SU-DHL-6 (cell line): ENCODE measurements around the gene BCAS3.

ENCODE experiments used
- EZH2phosphoT487 ChIP-seq: fragments of 200-600 bp; sonication (generic), shearing (Covaris generic); conservative IDR thresholded peaks from 2 replicates; pipeline ENCODE4 v1.6.1; 2018; ENCODE audit warnings: mild to moderate bottlenecking, antibody characterized with exemption, low read length, moderate library complexity, mixed read lengths
- TF ChIP-seq, protein P1 (sequence below): fragments of 200-600 bp; sonication (generic); IDR thresholded peaks from one replicate; pipeline ENCODE4 v1.5.1; 2017; ENCODE audit warnings: antibody characterized with exemption, mild to moderate bottlenecking, low read length, moderate library complexity; ENCODE audit not compliant: insufficient read depth, poor library complexity, severe bottlenecking

DNA sequence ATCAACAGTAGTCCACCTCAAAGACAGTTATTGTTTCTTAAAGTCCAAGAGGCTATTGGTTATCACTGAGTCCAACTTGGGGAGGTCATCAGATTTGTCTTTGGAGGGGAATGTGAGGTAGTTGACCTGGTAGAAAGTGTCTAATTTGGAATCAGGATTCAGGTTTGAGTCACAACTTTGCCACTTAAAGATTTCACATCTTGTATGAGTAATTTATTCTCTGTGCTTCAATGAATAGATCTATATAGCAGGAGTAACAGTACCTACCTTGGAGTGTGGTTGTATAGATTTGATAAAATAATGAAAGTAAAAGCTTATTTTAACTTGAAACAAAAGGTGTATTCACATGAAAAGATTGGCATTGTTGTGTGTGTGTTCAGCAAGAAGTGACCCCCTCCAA is 602.7 kb downstream of the BCAS3 start:
- TF ChIP-seq, protein P1, sequence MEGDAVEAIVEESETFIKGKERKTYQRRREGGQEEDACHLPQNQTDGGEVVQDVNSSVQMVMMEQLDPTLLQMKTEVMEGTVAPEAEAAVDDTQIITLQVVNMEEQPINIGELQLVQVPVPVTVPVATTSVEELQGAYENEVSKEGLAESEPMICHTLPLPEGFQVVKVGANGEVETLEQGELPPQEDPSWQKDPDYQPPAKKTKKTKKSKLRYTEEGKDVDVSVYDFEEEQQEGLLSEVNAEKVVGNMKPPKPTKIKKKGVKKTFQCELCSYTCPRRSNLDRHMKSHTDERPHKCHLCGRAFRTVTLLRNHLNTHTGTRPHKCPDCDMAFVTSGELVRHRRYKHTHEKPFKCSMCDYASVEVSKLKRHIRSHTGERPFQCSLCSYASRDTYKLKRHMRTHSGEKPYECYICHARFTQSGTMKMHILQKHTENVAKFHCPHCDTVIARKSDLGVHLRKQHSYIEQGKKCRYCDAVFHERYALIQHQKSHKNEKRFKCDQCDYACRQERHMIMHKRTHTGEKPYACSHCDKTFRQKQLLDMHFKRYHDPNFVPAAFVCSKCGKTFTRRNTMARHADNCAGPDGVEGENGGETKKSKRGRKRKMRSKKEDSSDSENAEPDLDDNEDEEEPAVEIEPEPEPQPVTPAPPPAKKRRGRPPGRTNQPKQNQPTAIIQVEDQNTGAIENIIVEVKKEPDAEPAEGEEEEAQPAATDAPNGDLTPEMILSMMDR: no peak
- no peak for TF ChIP-seq EZH2phosphoT487
